Skeletal muscle satellite cell (primary cell): ENCODE results near the gene CNTNAP2.

Experiments
- H3K27me3 ChIP-seq: 2 replicates; pipeline ENCODE4 v1.7.0; 2013; ENCODE audit warnings: low read length; ENCODE audit not compliant: control insufficient read depth, insufficient read depth
- H3K36me3 ChIP-seq: 2 replicates; pipeline ENCODE4 v1.7.0; 2013; ENCODE audit warnings: mild to moderate bottlenecking, control low read depth, low read length; ENCODE audit not compliant: insufficient read depth
- H3K4me1 ChIP-seq: 2 replicates; pipeline ENCODE4 v1.7.0; 2013; ENCODE audit warnings: low read length; ENCODE audit not compliant: control insufficient read depth, insufficient read depth
- H3K4me2 ChIP-seq: 2 replicates; pipeline ENCODE4 v1.7.0; 2013; ENCODE audit warnings: mild to moderate bottlenecking, low read length
- H3K4me3 ChIP-seq: 2 replicates; pipeline ENCODE4 v1.7.0; 2013; ENCODE audit warnings: low read length
- H3K9ac ChIP-seq: 2 replicates; pipeline ENCODE4 v1.7.0; 2013; ENCODE audit warnings: mild to moderate bottlenecking, low read depth, low read length, moderate library complexity
- H3K9me3 ChIP-seq: replicated peaks from 2 replicates; pipeline ENCODE4 v1.7.0; 2013; ENCODE audit warnings: mild to moderate bottlenecking, control low read depth, low read length

CNTNAP2 gene

GRCh38 chr7:147535701-147536111 is 1419.1 kb downstream of the CNTNAP2 start:
- Histone ChIP-seq H3K9me3 (no peaks in the 10 kb centered on the region), H3K27me3 (no peaks in the 10 kb centered on the region), H3K4me2 (peak overlapping the region; percentile 33), H3K4me3 (no peak overlapping the region), H3K36me3 (no peaks in the 10 kb centered on the region), H3K9ac (peak overlapping the region; percentile 25), H3K4me1 (peaks cover 13% of the 10 kb centered on the region)

- Histone ChIP-seq H3K4me1 (peaks cover 17% of the 10 kb centered on the region), H3K36me3 (no peaks in the 10 kb centered on the region), H3K4me3 (no peak overlapping the region), H3K9me3 (no peaks in the 10 kb centered on the region), H3K27me3 (no peaks in the 10 kb centered on the region), H3K4me2 (peak overlapping the region; percentile 22), H3K9ac (no peak overlapping the region)
These were observed 1423.1 kb downstream of the CNTNAP2 start for GRCh38 chr7:147539685-147540084.

GRCh38 chr7:147540743-147541142 is 1424.1 kb downstream of the CNTNAP2 start:
- H3K27me3 ChIP-seq = no peaks in the 10 kb centered on the region
- peaks cover 13% of the 10 kb centered on the region for H3K4me1 ChIP-seq
- peak overlapping the region; percentile 8 for H3K4me2 ChIP-seq
- no peaks in the 10 kb centered on the region for H3K9me3 ChIP-seq
- no peaks in the 10 kb centered on the region for H3K36me3 ChIP-seq
- no peak overlapping the region for H3K9ac ChIP-seq
- H3K4me3 ChIP-seq = no peak overlapping the region

- H3K4me2 ChIP-seq = peak overlapping the region; percentile 8
- H3K27me3 ChIP-seq = no peaks in the 10 kb centered on the region
- no peaks in the 10 kb centered on the region for H3K36me3 ChIP-seq
- H3K9ac ChIP-seq = no peak overlapping the region
- H3K4me1 ChIP-seq = peaks cover 12% of the 10 kb centered on the region
- H3K9me3 ChIP-seq = no peaks in the 10 kb centered on the region
- no peak overlapping the region for H3K4me3 ChIP-seq
These were observed 1424.7 kb downstream of the CNTNAP2 start for GRCh38 chr7:147541261-147541660.

- H3K36me3 ChIP-seq = no peaks in the 10 kb centered on the region
- no peak overlapping the region for H3K9ac ChIP-seq
- H3K27me3 ChIP-seq = no peaks in the 10 kb centered on the region
- H3K4me1 ChIP-seq = no peaks in the 10 kb centered on the region
- no peak overlapping the region for H3K4me2 ChIP-seq
- H3K4me3 ChIP-seq = no peak overlapping the region
- H3K9me3 ChIP-seq = no peaks in the 10 kb centered on the region
These were observed 1430.8 kb downstream of the CNTNAP2 start for GRCh38 chr7:147547252-147547897.

GRCh38 chr7:147556317-147556716 is 1439.7 kb downstream of the CNTNAP2 start:
- Histone ChIP-seq H3K36me3 (no peaks in the 10 kb centered on the region), H3K4me2 (no peak overlapping the region), H3K4me1 (no peaks in the 10 kb centered on the region), H3K27me3 (no peaks in the 10 kb centered on the region), H3K9me3 (no peaks in the 10 kb centered on the region), H3K4me3 (no peak overlapping the region), H3K9ac (no peak overlapping the region)

- H3K9ac ChIP-seq = no peak overlapping the region
- H3K27me3 ChIP-seq = no peaks in the 10 kb centered on the region
- H3K4me1 ChIP-seq = no peaks in the 10 kb centered on the region
- H3K9me3 ChIP-seq = no peaks in the 10 kb centered on the region
- H3K36me3 ChIP-seq = no peaks in the 10 kb centered on the region
- no peak overlapping the region for H3K4me3 ChIP-seq
- no peak overlapping the region for H3K4me2 ChIP-seq
These were observed 1447.1 kb downstream of the CNTNAP2 start for GRCh38 chr7:147563669-147564068.

- H3K36me3 ChIP-seq = no peaks in the 10 kb centered on the region
- H3K9me3 ChIP-seq = no peaks in the 10 kb centered on the region
- H3K4me3 ChIP-seq = no peak overlapping the region
- no peak overlapping the region for H3K4me2 ChIP-seq
- H3K27me3 ChIP-seq = no peaks in the 10 kb centered on the region
- no peak overlapping the region for H3K9ac ChIP-seq
- no peaks in the 10 kb centered on the region for H3K4me1 ChIP-seq
These were observed 1448.3 kb downstream of the CNTNAP2 start for GRCh38 chr7:147564786-147565476.

- Histone ChIP-seq H3K9ac (no peak overlapping the region), H3K4me2 (no peak overlapping the region), H3K9me3 (no peaks in the 10 kb centered on the region), H3K36me3 (no peaks in the 10 kb centered on the region), H3K27me3 (no peaks in the 10 kb centered on the region), H3K4me3 (no peak overlapping the region), H3K4me1 (peaks cover 4% of the 10 kb centered on the region)
These were observed 1450.4 kb downstream of the CNTNAP2 start for GRCh38 chr7:147567043-147567442.

GRCh38 chr7:147569116-147569913 is 1452.7 kb downstream of the CNTNAP2 start:
- H3K36me3 ChIP-seq = no peaks in the 10 kb centered on the region
- peaks cover 4% of the 10 kb centered on the region for H3K4me1 ChIP-seq
- H3K27me3 ChIP-seq = no peaks in the 10 kb centered on the region
- no peaks in the 10 kb centered on the region for H3K9me3 ChIP-seq
- H3K4me3 ChIP-seq = no peak overlapping the region
- H3K9ac ChIP-seq = no peak overlapping the region
- peak overlapping the region; percentile 33 for H3K4me2 ChIP-seq

GRCh38 chr7:147570390-147570789 is 1453.8 kb downstream of the CNTNAP2 start:
- Histone ChIP-seq H3K27me3 (no peaks in the 10 kb centered on the region), H3K4me1 (peaks cover 4% of the 10 kb centered on the region), H3K9me3 (no peaks in the 10 kb centered on the region), H3K9ac (no peak overlapping the region), H3K4me2 (no peak overlapping the region), H3K36me3 (no peaks in the 10 kb centered on the region), H3K4me3 (no peak overlapping the region)
